Astrocyte of the spinal cord (primary cell): ENCODE results near the gene RSRC2.
"Not testable (repeated sequence)": the region's sequence is repeated elsewhere in the genome, so short reads cannot be mapped to it uniquely, and the experiment has no call there.

Experiments
- DNase-seq: peaks from one replicate; pipeline ENCODE4 v3.0.0; 2011; ENCODE audit warnings: low read depth, low spot score
- H3K4me3 ChIP-seq: 2 replicates; pipeline ENCODE4 v1.5.1; 2011; ENCODE audit warnings: low read depth, mild to moderate bottlenecking, low read length, moderate library complexity
- in situ Hi-C: cut with HindIII; loops from 2 replicates; pipeline ENCODE4 v1.10.0; 2017; ENCODE audit warnings: low sequenced_read_pairs
- TF ChIP-seq, protein P1 (sequence below): IDR thresholded peaks from 2 replicates; pipeline ENCODE4 v1.5.1; 2012; ENCODE audit warnings: low read depth, mild to moderate bottlenecking, low read length, inconsistent platforms

The RSRC2 gene, protein sequence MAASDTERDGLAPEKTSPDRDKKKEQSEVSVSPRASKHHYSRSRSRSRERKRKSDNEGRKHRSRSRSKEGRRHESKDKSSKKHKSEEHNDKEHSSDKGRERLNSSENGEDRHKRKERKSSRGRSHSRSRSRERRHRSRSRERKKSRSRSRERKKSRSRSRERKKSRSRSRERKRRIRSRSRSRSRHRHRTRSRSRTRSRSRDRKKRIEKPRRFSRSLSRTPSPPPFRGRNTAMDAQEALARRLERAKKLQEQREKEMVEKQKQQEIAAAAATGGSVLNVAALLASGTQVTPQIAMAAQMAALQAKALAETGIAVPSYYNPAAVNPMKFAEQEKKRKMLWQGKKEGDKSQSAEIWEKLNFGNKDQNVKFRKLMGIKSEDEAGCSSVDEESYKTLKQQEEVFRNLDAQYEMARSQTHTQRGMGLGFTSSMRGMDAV

GRCh38 chr12:122526683-122527477, at the start of gene RSRC2, which contains the start of gene KNTC1:
TSS of gene RSRC2 (minus strand) at chr12:122526936. CDS start at chr12:122526853, 83 bp downstream.
TSS of gene KNTC1 (plus strand) at chr12:122527249. CDS start at chr12:122530064, 2,815 bp downstream.
- TF ChIP-seq, protein P1, sequence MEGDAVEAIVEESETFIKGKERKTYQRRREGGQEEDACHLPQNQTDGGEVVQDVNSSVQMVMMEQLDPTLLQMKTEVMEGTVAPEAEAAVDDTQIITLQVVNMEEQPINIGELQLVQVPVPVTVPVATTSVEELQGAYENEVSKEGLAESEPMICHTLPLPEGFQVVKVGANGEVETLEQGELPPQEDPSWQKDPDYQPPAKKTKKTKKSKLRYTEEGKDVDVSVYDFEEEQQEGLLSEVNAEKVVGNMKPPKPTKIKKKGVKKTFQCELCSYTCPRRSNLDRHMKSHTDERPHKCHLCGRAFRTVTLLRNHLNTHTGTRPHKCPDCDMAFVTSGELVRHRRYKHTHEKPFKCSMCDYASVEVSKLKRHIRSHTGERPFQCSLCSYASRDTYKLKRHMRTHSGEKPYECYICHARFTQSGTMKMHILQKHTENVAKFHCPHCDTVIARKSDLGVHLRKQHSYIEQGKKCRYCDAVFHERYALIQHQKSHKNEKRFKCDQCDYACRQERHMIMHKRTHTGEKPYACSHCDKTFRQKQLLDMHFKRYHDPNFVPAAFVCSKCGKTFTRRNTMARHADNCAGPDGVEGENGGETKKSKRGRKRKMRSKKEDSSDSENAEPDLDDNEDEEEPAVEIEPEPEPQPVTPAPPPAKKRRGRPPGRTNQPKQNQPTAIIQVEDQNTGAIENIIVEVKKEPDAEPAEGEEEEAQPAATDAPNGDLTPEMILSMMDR: no peak
- DNase-seq: peak; percentile 100
- in situ Hi-C loops: no loop called here
- peak within 1 kb of the TSS; percentile 89 for H3K4me3 ChIP-seq

- no peak for DNase-seq
- in situ Hi-C loops: no loop called here
- TF ChIP-seq, protein P1: no peak
These were observed 45.1 kb upstream of the RSRC2 start for GRCh38 chr12:122571821-122572220.

GRCh38 chr12:122570006-122570405, 43.3 kb upstream of the RSRC2 start:
- H3K4me3 ChIP-seq, in situ Hi-C loops: not testable (repeated sequence)

More at GRCh38 chr12:122571821-122572220, 45.1 kb upstream of the RSRC2 start:
- H3K4me3 ChIP-seq: no peak overlapping the region

GRCh38 chr12:122569288-122569687, 42.6 kb upstream of the RSRC2 start:
- H3K4me3 ChIP-seq: no peak overlapping the region
- TF ChIP-seq, protein P1: no peak
- in situ Hi-C loops: no loop called here
- DNase-seq: no peak

More at GRCh38 chr12:122570006-122570405, 43.3 kb upstream of the RSRC2 start:
- not testable (repeated sequence) for DNase-seq

DNA sequence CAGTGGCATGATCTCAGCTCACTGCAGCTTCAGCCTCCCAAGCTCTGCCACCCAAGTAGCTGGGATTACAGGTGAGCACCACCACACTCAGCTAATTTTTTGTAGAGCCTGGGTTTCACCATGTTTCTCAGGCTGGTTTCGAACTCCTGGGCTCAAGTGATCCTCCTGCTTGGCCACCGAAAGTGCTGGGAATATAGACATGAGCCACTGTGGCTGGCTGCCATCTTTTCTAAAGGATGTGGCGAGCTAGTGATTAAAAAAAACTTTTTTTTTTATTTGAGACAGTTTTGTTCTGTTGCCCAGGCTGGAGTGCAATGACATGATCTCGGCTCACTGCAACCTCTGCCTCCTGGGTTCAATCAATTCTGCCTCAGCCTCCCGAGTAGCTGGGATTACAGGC, 40.1 kb upstream of the RSRC2 start:
- in situ Hi-C loops, H3K4me3 ChIP-seq, DNase-seq: not testable (repeated sequence)

GRCh38 chr12:122563361-122563760, 36.6 kb upstream of the RSRC2 start:
- TF ChIP-seq, protein P1: no peak
- no peak overlapping the region for H3K4me3 ChIP-seq
- in situ Hi-C loops: no loop called here
- no peak for DNase-seq

DNA sequence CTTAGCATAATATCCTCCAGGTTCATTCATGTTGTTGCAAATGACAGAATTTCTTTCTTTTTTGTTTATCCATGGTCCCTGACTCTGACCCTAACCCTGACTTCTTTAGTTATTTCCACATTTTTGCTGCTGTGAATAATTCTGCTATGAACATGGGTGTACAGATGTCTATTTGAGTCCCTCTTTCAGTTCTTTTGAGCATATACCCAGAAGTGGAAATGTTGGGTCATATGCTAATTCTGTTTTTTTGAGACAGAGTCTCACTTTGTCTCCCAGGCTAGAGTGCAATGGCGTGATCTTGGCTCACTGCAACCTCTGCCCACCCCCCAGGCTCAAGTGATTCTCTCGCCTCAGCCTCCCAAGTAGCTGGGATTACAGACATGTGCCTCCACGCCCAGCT, 33.4 kb upstream of the RSRC2 start:
- DNase-seq: no peak
- H3K4me3 ChIP-seq: no peak overlapping the region
- TF ChIP-seq, protein P1: no peak
- in situ Hi-C loops: no loop called here
